Measurements from ENCODE around the gene SYCN.

SYCN gene

GRCh38 chr19:39192846-39193245 is 11.2 kb downstream of the SYCN start:
- no peak for DNase-seq

- DNase-seq: no peak
Observed at GRCh38 chr19:39190768-39191167, 13.3 kb downstream of the SYCN start.

GRCh38 chr19:39188960-39189359 is 15.1 kb downstream of the SYCN start:
- DNase-seq: no peak

- DNase-seq: no peak
Observed at GRCh38 chr19:39187552-39187943, 16.5 kb downstream of the SYCN start.

GRCh38 chr19:39186391-39186790 is 17.7 kb downstream of the SYCN start:
- no peak for DNase-seq

GRCh38 chr19:39183104-39183503 is 21.0 kb downstream of the SYCN start:
- no peak for DNase-seq

GRCh38 chr19:39182174-39182505 is 21.9 kb downstream of the SYCN start:
- DNase-seq: no peak

GRCh38 chr19:39181500-39182173 is 22.4 kb downstream of the SYCN start:
- DNase-seq: no peak

GRCh38 chr19:39180749-39181148 is 23.3 kb downstream of the SYCN start:
- DNase-seq: no peak

- no peak for DNase-seq
Observed at GRCh38 chr19:39179754-39180153, 24.3 kb downstream of the SYCN start.

- DNase-seq: no peak
Observed at GRCh38 chr19:39178296-39179006, 25.6 kb downstream of the SYCN start.

- no peak for DNase-seq
Observed at GRCh38 chr19:39177736-39178135, 26.3 kb downstream of the SYCN start.

GRCh38 chr19:39177110-39177699 is 26.9 kb downstream of the SYCN start:
- DNase-seq: no peak

GRCh38 chr19:39175564-39175963 is 28.5 kb downstream of the SYCN start:
- DNase-seq: no peak

GRCh38 chr19:39174558-39175544 is 29.2 kb downstream of the SYCN start:
- no peak for DNase-seq

GRCh38 chr19:39174142-39174541 is 29.9 kb downstream of the SYCN start:
- no peak for DNase-seq

GRCh38 chr19:39173502-39173991 is 30.5 kb downstream of the SYCN start:
- no peak for DNase-seq

- no peak for DNase-seq
Observed at GRCh38 chr19:39172700-39173501, 31.2 kb downstream of the SYCN start.

GRCh38 chr19:39171479-39172465 is 32.3 kb downstream of the SYCN start:
- no peak for DNase-seq

GRCh38 chr19:39170386-39171231 is 33.5 kb downstream of the SYCN start:
- DNase-seq: no peak

All from suppressor macrophage treated with lipopolysaccharide for 1 hour (primary cell).